Stimulated activated CD4-positive, alpha-beta T cell treated with anti-CD3 and anti-CD28 coated beads, Interleukin-15, amount 100 ng/mL, for 1 hour (primary cell): ENCODE data around the gene CETP.
"Not testable (repeated sequence)": the region's sequence is repeated elsewhere in the genome, so short reads cannot be mapped to it uniquely, and the experiment has no call there.

ENCODE experiments used
- DNase-seq, 2 donors: peaks; one replicate each; pipeline ENCODE4 v3.0.0-alpha.2; 2020; ENCODE audit warnings: low read depth in 1 of 2, low spot score in 1 of 2

Gene CETP

DNA sequence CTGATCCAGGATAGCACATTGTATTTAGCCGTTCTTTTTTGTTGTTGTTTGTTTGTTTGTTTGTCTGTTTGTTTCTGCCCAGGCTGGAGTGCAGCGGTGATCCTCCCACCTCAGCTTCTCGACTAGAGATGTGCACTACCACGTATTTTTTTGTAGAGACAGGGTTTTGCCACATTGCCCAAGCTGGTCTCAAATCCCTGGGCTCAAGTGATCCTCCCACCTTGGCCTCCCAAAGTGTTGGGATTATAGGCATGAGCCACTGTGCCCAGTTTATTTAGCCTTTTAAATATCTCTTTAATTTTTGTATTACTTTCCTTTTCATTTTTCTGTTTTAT, 18.4 kb downstream of the CETP start:
- no peak for DNase-seq

DNA sequence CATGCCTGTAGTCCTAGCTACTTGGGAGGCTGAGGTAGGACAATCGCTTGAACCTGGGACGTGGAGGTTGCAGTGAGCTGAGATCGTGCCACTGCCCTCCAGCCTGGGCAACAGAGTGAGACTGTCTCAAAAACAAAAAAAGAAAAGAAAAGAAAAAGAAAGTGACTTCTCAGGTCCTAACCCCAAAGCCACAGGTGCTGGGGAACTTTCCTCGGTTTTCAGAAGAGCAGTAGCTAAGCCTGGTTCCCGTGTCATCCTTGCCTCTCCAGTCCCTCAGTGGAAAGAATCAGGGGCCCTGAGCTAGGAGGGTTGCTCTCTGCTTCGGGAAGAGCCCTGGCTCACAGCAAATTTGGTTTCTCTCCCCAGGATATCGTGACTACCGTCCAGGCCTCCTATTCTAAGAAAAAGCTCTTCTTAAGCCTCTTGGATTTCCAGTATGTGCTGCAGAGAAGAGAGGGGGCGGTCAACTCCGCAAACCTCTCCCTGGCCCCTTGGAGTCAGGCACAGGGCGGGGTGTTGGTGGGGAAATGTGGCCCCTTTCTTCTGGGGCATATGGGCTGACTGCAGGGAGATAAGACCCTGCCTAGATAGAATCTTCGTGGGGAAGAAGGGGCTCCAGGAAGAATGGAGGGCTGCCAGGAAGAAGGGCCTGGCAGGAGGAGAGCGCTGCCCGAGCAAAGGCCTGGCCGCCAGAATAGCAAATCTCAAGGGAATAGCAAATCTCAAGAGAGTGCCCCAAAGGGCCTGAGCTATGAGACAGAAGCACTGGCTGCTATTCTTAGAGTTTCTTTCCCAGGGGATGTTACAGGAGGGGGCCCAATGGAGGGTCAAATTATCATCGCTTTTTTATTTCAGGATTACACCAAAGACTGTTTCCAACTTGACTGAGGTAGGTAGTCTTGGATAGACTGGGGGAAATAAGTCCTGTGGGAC, 19.3 kb downstream of the CETP start:
- no peak for DNase-seq

DNA sequence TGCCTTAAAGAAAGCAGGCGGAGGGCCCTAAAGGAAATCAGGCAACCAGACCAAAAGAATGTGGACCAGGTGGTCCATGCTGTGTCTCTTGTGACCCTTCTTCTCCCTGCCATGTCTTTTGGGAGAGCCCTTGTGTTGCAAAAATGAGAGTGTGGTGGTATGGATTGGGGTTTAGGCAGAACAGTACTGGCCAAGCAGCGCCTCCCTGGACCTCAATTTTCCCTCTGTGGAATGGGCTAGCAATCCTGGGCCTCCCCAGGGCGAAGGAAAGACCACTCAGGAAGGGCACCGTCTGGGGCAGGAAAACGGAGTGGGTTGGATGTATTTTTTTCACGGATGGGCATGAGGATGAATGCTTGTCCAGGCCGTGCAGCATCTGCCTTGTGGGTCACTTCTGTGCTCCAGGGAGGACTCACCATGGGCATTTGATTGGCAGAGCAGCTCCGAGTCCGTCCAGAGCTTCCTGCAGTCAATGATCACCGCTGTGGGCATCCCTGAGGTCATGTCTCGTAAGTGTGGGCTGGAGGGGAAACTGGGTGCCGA, 20.1 kb downstream of the CETP start:
- no peak for DNase-seq

DNA sequence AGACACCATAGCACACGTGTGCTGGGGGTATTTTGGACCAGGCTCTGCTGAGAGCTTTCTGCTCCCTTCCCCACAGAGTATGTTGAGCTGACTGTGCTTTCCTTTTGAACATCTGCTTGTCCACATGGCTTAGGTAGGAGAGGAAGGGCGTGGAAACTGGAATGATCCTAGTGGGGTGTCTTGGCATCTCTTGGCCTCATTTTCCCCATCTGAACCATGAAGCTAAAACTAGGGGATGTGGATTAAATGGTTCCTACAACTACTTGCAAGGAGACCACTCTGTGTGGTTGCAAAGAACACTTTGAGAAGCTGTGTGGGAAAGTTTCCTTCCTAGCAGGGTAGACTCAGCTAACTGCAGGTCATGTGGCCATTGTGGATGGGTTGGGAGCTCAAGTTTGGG, 20.9 kb downstream of the CETP start:
- DNase-seq, result no peak

DNA sequence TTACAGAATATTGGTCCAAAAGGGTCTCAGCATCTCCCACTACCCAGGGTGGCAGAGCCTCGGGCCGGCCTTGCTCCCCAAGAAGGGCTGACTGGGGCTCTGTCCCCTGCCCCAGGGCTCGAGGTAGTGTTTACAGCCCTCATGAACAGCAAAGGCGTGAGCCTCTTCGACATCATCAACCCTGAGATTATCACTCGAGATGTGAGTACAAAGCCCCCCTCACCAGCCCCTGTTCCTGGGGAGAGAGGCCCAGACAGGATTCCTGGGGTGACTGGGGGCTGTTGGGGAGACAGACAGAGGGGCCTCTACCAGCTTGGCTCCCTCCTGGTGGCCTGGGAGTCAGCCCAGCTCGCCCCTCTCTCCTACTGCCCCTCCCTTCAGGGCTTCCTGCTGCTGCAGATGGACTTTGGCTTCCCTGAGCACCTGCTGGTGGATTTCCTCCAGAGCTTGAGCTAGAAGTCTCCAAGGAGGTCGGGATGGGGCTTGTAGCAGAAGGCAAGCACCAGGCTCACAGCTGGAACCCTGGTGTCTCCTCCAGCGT, 21.5 kb downstream of the CETP start:
- no peak for DNase-seq

DNA sequence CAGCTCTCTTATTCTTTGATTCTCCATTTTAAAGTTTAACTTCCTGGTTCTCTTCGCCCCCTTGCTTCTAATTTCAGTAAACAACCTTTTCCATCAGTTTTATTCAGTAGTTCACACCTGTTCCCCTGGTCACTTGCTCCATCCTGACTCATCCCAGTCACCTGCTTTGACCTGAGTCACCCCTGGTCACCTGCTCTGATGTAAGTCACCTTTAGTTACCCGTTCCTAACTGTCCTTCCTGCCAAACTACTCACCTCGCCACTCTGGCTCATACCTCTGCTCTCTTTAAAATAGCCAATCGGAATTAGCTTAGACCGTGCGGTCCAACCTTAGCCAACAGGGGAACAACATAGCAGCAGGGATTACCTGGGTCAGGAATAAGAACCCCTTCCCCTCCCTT, 22.9 kb downstream of the CETP start:
- no peak for DNase-seq

DNA sequence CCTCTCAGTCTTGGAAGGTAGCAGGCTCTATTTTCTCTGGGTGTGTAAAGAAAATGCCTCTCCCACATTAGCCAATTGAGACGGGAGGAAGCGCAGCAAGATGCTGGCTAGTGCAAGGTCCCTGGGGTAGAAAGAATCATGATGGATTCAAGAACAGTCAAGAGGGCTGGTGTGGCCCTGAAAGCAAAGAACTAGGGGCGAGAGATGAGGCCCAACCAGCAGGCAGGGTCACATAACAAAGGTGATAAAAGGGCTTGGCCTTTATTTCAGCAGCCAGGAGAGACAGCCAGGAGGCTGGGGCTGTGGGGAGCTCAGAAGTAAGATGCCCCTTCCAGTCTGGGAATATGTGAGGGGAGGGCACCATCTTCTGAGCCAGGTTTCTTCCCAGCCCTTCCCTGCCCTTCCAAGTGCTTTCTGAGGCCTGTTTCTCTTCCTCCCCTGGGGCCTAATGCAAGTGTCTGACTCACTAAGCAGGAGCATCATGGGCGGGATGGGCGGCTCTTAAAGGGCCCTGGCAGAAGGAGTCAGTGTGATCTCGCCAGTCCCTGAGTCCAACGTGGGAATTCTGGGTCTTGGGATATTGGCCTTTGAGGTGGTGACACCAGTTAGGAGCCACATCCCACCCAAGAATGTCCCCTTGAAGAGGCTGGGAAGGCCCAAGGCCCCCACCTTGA, 23.7 kb downstream of the CETP start:
- no peak for DNase-seq

DNA sequence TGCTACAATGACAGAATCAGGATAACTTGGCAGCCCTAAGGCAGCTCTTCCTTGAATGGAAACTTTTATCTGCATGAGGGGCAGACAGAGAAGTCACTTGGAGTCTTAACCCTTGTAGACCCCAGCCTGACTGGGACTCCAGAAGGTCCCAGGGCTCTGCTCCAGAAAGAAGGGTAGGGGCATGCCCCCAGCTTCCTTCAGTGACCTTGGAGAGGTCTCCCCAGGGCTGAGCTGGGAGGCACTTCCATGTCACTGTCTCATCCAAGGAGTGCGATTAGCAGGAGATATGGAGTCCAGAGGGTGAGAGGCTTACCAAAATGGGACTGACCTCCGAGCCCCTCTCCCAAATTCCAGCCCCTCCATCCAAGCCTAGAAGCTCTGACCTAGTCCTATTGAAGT, 24.2 kb downstream of the CETP start:
- no peak for DNase-seq

DNA sequence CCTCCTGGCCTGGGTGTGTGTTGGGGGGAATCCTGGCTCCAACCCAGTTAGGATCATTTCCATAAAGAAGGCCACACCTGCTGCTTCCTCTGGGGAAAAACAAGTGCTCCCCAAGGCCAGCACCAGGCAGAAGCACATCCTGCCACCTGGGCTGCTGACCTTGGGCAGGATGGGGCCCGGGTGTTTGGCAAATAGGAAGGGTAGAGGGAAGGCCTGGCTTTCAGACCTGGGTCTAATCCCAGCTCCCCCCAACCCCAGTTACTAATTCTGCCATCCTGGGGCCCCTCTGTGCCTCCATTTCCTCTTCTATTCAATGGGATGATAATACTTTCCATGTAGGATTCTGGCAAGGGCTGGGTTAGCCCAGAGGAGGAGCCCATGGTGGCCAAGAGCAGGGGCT, 24.6 kb downstream of the CETP start:
- no peak for DNase-seq

DNA sequence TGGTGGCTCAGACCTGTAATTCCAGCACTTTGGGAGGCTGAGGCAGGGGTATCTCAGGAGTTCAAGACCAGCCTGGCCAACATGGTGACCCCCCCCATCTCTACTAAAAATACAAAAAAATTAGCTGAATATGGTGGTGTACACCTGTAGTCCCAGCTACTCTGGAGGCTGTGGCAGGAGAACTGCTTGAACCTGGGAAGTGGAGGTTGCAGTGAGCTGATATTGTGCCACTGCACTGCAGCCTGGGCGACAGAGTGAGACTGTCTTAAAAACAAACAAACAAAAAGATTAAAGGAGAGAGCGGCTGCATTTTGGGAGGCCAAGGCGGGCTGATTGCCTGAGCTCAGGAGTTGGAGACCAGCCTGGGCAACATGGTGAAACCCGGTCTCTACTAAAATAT, 25.2 kb downstream of the CETP start:
- not testable (repeated sequence) for DNase-seq

DNA sequence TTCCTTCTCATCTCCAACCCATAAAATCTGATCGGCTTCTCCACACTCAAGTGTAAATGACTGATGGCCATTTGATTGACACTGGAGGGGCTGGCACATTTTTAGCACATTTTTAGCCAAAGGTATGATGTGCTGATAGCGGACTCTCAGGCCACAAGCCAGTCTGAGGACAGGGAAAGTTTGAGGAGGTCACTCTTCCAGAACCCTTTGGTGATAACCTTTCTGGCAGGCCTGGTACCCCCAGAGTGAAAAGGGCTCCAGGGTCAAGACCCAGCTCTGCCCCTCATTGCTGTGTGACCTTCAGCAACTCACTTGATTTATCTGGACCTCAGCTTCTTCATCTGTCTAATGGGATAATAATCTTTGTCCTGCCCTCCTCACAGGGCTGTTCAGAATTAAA, 25.9 kb downstream of the CETP start:
- DNase-seq, result no peak

DNA sequence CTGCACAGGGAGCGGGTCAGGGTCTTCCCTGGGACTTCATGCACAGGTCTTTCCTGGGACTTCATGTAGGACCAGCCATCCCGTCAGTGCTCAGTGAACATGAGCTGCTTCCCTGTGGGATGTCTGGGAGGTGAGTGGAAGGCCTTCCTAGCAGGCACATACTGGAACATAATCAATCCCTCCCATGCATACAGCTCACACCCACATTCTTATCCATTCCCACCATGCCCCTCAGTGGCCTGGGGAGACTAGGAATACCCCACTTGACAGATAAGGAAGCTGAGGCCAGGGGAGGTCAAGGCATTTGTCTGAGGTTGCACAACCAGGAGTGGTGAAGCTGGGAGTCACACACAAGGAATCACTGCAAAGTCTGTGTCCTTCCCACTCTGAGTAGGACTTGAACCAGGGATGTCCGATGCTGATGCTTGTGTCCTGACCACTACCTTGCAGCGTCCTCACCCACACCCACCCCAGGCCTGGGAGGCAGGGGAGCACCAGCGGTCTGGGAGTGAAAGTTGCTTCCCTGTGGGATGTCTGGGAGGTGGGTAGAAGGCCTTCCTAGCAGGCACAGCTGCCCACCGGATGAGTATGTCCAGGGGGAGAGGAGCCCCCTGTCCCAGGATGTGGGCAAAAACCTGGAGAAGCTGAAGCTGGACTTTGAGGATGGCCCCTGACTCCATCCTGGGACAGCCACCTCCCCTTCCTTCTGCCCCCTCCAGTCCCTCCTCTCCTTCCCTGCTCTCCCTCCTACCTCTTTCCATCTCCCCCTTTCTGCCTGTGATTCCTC, 26.6 kb downstream of the CETP start:
- DNase-seq, result no peak

DNA sequence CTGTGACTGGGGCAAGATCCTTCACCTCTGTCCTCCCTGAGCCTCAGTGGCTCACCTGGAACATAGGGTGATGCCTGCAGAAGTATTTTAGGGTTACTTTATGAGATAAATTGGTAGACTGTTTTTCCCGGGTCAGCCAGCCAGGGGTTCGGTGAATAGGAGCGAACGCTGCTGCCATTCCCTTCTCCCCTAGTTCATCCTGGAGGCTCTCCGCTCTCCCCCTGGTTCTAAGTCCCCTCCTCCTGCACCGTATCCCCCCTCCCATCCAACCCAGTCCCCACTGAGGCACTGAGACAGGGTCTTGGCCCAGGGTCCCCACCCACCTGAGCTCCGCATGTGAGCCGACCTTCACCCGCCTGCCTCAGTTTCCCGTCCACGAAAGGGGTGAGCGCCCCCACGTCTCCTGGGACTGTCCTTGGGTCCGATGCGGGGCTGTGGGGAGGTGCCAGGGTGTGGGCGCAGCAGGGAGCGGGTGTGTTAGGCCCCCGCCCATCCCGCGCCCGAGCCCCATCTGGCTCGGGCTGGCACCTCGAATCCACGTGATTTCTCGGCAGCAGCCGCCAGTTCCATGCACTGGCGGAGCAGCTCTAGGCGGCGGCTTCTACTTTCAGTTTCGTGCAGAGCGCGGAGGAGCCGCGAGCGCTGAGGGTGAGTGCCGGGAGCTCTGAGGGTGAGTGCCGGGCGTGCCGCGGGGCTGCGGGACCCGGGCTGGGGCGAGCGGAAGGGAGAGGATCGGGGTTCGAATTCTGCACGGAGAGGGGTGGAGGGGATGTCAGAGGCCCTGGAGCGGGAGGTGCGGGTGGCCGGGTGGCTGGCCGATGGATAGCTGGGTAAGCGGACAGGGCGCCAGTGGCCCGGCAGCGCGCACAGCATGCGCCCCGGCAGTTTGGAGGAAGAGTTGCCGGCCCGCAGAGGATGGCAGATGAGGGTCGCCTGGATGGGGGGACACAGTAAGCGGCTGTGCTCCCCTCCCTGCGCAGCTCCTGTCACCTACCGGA, 27.5 kb downstream of the CETP start, which contains the start of gene NLRC5:
TSS of gene NLRC5 (plus strand) at position 610 of the 998 bp plus-strand sequence. CDS start 31,156 bp downstream, outside the sequence.
- peak; percentile 81 to 91 for DNase-seq

DNA sequence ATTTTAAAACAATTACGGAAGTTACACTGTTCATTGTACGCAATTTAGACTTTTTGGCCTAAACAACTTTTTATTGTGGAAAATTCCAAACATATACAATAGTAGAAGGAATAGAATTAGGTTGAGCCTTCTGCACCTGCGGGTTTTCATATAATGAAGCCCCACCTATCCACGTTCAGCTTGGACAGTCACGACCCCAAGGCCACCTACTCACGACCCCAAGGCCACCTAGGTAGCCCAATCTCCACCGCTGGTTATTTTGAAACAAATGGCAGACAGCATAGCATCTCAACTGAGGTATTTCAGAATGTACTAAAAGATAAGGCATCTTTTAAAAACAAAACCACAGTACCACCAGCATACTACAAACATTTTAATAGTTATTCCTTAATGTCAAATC, 28.2 kb downstream of the CETP start:
- no peak for DNase-seq

DNA sequence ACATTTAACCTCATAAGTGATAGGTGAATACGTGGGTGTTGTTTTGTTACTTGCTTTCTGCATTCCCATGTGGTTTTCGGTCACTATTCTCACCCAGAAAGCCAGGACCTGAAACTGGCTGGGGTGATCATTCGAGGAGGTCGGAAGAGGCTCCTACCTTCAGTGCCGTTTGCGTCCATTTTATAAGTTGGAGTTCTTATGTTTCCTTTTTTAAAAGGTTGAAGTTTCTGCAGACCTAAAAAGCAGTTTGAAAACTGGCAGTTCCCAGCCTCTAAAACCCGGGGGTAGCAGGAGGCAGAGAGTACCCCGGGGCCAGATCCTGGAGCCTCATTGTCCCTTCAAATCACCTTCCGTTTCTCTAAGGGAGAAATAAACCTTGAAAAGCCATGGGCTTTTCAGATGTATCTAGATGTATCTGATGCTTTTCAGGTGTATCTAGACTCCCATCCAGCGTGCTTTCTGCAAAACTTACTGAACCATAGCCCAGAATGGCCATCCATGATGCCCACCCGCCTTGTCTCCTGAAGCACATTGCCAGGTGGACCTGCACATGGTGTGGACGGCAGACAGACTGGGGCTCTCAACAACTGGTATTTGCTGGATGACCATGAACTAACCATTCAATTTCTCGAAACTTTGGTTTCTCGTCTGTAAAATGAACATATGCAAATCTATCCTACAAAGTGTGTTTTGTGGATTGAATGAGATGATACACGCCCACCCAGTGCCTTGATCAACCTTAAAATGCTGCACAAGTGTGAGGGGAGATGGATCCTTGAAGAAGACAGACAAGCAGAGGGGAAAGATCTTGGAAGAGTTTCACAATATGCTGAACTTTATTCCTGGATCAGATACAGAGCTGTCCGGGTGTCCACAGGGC, 28.9 kb downstream of the CETP start:
- no peak for DNase-seq

DNA sequence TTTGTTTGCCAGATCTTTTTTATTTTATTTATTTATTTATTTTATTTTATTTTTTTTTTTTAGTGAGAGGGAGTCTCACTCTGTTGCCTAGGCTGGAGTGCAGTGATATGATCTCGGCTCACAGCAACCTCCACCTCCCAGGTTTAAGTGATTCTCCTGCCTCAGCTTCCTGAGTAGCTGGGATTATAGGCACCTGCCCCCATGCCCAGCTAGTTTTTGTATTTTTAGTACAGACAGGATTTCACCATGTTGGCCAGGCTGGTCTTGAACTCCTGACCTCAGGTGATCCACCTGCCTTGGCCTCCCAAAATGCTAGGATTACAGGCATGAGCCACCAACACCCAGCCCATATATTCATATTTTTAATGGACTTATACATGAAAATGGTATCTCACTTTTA, 30.7 kb downstream of the CETP start:
- DNase-seq, result not testable (repeated sequence)

DNA sequence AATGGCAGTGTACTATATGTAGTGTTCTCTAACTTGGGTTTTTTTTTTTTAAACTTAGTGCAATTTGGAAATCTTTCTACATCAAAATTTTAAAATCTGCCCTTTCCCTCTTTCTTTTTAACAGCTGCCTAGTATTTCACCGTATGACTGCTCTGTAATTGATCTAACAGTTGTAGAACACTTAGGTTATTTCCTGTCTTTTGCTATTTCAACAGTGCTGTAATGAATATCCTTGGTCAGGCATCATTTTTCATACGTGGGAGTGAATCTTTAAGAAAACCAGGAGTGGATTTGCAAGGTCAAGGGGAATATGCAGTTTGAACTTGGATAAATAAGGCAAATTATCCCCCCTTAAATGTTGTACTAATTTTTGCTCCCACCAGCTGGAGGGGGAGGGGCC, 31.5 kb downstream of the CETP start:
- no peak for DNase-seq

DNA sequence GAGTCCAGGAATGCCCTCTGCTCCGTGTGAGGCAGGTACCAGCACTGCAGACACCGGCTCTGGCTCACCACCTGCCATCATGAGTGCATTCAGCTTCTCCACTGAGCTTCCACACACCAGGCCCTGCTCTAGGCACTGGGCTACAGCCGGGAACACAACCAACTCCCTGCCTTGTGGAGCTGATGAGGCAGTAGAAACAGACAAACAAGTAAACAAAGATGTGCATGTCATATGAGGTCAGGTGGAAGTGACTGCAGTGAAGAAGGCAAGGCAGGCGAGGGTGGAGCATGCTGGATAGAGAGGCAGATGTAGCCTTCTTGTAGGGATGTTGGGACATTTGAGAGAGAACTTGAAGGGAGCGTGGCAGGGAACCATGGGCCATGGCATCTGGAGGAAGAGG, 32.6 kb downstream of the CETP start:
- no peak for DNase-seq
